ENCODE data around the gene HPSE2. TPM values are rescaled to one million over a fixed set of nuclear protein-coding genes. Genes with fewer than 3 reads are reported as not detected.
"Not testable (repeated sequence)": the region's sequence is repeated elsewhere in the genome, so short reads cannot be mapped to it uniquely, and the experiment has no call there.

Gene HPSE2
- total and polyA plus RNA-seq, 2 experiments from 2014 or later, result not detected

- no peaks in the 10 kb centered on the region for H3K9me2 ChIP-seq (ENCODE audit: insufficient read depth)
- no peak overlapping the region for H3K4me3 ChIP-seq
- no peak overlapping the region for H2AFZ ChIP-seq
- H3K27ac ChIP-seq, result no peak overlapping the region
- in situ Hi-C loops (cut with MboI), result no loop called here
- no peak for DNase-seq
- H4K20me1 ChIP-seq (ENCODE audit: insufficient read depth), result no peaks in the 10 kb centered on the region
- H3K4me2 ChIP-seq (ENCODE audit: unreplicated experiment), result no peak overlapping the region
- H3K9ac ChIP-seq, result no peak overlapping the region
- no peaks in the 10 kb centered on the region for H3K4me1 ChIP-seq (ENCODE audit: insufficient read depth)
- no peaks in the 10 kb centered on the region for H3F3A ChIP-seq (ENCODE audit: insufficient read depth)
- no peaks in the 10 kb centered on the region for H3K9me3 ChIP-seq (ENCODE audit: low read depth)
- 40 to 50% methylated on average over 3 of the region's 3 CpGs for WGBS, 2 experiments (ENCODE audit: low coverage in 1 of 2, low lambda C conversion rate in 2 of 2, missing lambda C conversion rate in 2 of 2)
- no peaks in the 10 kb centered on the region for H3K79me2 ChIP-seq (ENCODE audit: insufficient read depth)
- no peaks in the 10 kb centered on the region for H3K27me3 ChIP-seq (replicated peaks; ENCODE audit: insufficient read depth)
- H3K36me3 ChIP-seq (ENCODE audit: low read depth), result no peaks in the 10 kb centered on the region
- TF ChIP-seq EZH2phosphoT487 (IDR thresholded peaks at IDR 0.05; ENCODE audit: insufficient read depth, low read depth) (no peak), EZH2 (IDR thresholded peaks at IDR 0.05; ENCODE audit: insufficient read depth, poor library complexity, severe bottlenecking) (no peak)
Observed at GRCh38 chr10:98908868-98909267, 326.8 kb downstream of the HPSE2 start.

GRCh38 chr10:98908247-98908646 is 327.4 kb downstream of the HPSE2 start:
- H3K9me3 ChIP-seq (ENCODE audit: low read depth); H3K4me2 ChIP-seq (ENCODE audit: unreplicated experiment); H2AFZ ChIP-seq; H3K4me3 ChIP-seq; H3K4me1 ChIP-seq (ENCODE audit: insufficient read depth); H3K36me3 ChIP-seq (ENCODE audit: low read depth); H3K9me2 ChIP-seq (ENCODE audit: insufficient read depth); H3K79me2 ChIP-seq (ENCODE audit: insufficient read depth); H4K20me1 ChIP-seq (ENCODE audit: insufficient read depth); DNase-seq; H3K27me3 ChIP-seq (replicated peaks; ENCODE audit: insufficient read depth); H3K9ac ChIP-seq; in situ Hi-C loops (cut with MboI); H3K27ac ChIP-seq; H3F3A ChIP-seq (ENCODE audit: insufficient read depth): not testable (repeated sequence)
- 68 to 73% methylated on average over 4 to 8 of the region's 8 CpGs for WGBS, 2 experiments (ENCODE audit: low coverage in 1 of 2, low lambda C conversion rate in 2 of 2, missing lambda C conversion rate in 2 of 2)

DNA sequence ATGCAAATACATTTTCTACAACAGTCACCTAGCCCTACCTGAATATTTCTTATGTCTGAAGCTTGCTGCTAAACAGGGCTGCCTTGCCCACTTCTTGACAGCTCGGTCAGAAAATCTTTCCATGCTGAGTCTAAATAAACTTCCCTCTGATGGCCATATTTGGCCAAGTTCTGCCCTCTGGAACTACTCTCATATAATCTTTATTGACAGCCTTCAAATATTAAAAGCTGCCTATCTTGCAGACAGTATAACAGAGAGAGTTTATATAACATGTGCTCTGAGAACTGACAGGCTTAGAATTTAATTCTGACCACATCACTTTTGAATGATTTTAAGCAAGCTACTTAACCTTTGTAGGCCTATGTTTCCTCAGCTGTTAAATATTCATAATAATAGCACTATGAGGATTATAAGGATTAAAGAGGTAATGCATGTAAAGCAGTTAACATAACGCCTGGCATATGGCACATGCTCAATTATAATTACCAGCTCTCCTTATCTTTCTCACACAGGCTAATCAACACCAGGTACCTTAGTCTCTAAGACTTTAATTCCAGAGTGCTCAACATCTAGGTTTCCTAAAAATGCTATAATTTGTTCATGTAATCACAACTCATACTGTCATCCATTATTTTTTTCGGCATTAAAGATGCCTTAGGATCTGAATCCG is 334.1 kb downstream of the HPSE2 start:
- Histone ChIP-seq H3K79me2 (ENCODE audit: insufficient read depth) (no peaks in the 10 kb centered on the region), H3K27ac (no peak overlapping the region), H3F3A (ENCODE audit: insufficient read depth) (no peaks in the 10 kb centered on the region), H3K4me1 (ENCODE audit: insufficient read depth) (no peaks in the 10 kb centered on the region), H3K4me2 (ENCODE audit: unreplicated experiment) (no peak overlapping the region), H3K9me2 (ENCODE audit: insufficient read depth) (no peaks in the 10 kb centered on the region), H2AFZ (no peak overlapping the region), H3K4me3 (no peak overlapping the region), H3K9ac (no peak overlapping the region), H3K27me3 (replicated peaks; ENCODE audit: insufficient read depth) (no peaks in the 10 kb centered on the region), H4K20me1 (ENCODE audit: insufficient read depth) (no peaks in the 10 kb centered on the region), H3K36me3 (ENCODE audit: low read depth) (no peaks in the 10 kb centered on the region), H3K9me3 (ENCODE audit: low read depth) (no peaks in the 10 kb centered on the region)
- no peak for DNase-seq
- in situ Hi-C loops (cut with MboI), result no loop called here
- WGBS, 2 experiments (ENCODE audit: low coverage in 1 of 2, low lambda C conversion rate in 2 of 2, missing lambda C conversion rate in 2 of 2), result 56 to 65% methylated on average over 4 of the region's 4 CpGs
- TF ChIP-seq EZH2phosphoT487 (IDR thresholded peaks at IDR 0.05; ENCODE audit: insufficient read depth, low read depth) (no peak), EZH2 (IDR thresholded peaks at IDR 0.05; ENCODE audit: insufficient read depth, poor library complexity, severe bottlenecking) (no peak)

GRCh38 chr10:98899018-98899417 is 336.6 kb downstream of the HPSE2 start:
- no peaks in the 10 kb centered on the region for H3K9me2 ChIP-seq (ENCODE audit: insufficient read depth)
- 13 to 14% methylated on average over 3 of the region's 3 CpGs for WGBS, 2 experiments (ENCODE audit: low coverage in 1 of 2, low lambda C conversion rate in 2 of 2, missing lambda C conversion rate in 2 of 2)
- no peaks in the 10 kb centered on the region for H3K4me1 ChIP-seq (ENCODE audit: insufficient read depth)
- no peaks in the 10 kb centered on the region for H4K20me1 ChIP-seq (ENCODE audit: insufficient read depth)
- no peak overlapping the region for H3K4me3 ChIP-seq
- no peaks in the 10 kb centered on the region for H3K79me2 ChIP-seq (ENCODE audit: insufficient read depth)
- H3K36me3 ChIP-seq (ENCODE audit: low read depth), result no peaks in the 10 kb centered on the region
- DNase-seq, result no peak
- no peaks in the 10 kb centered on the region for H3K9me3 ChIP-seq (ENCODE audit: low read depth)
- H2AFZ ChIP-seq, result no peak overlapping the region
- H3K27me3 ChIP-seq (replicated peaks; ENCODE audit: insufficient read depth), result no peaks in the 10 kb centered on the region
- in situ Hi-C loops (cut with MboI), result no loop called here
- TF ChIP-seq EZH2 (IDR thresholded peaks at IDR 0.05; ENCODE audit: insufficient read depth, poor library complexity, severe bottlenecking) (no peak), EZH2phosphoT487 (IDR thresholded peaks at IDR 0.05; ENCODE audit: insufficient read depth, low read depth) (no peak)
- no peak overlapping the region for H3K4me2 ChIP-seq (ENCODE audit: unreplicated experiment)
- H3K9ac ChIP-seq, result no peak overlapping the region
- no peaks in the 10 kb centered on the region for H3F3A ChIP-seq (ENCODE audit: insufficient read depth)
- no peak overlapping the region for H3K27ac ChIP-seq

GRCh38 chr10:98892523-98892922 is 343.1 kb downstream of the HPSE2 start:
- Histone ChIP-seq H3K9ac (no peak overlapping the region), H3K4me2 (ENCODE audit: unreplicated experiment) (no peak overlapping the region), H3K27ac (no peak overlapping the region), H3K27me3 (replicated peaks; ENCODE audit: insufficient read depth) (no peaks in the 10 kb centered on the region), H3K36me3 (ENCODE audit: low read depth) (no peaks in the 10 kb centered on the region), H3K79me2 (ENCODE audit: insufficient read depth) (no peaks in the 10 kb centered on the region), H2AFZ (no peak overlapping the region), H3K9me3 (ENCODE audit: low read depth) (no peaks in the 10 kb centered on the region), H3K4me3 (no peak overlapping the region), H3K4me1 (ENCODE audit: insufficient read depth) (no peaks in the 10 kb centered on the region), H4K20me1 (ENCODE audit: insufficient read depth) (no peaks in the 10 kb centered on the region), H3K9me2 (ENCODE audit: insufficient read depth) (no peaks in the 10 kb centered on the region), H3F3A (ENCODE audit: insufficient read depth) (no peaks in the 10 kb centered on the region)
- no peak for DNase-seq
- WGBS, 2 experiments (ENCODE audit: low coverage in 1 of 2, low lambda C conversion rate in 2 of 2, missing lambda C conversion rate in 2 of 2), result 23 to 29% methylated on average over 1 of the region's 1 CpG
- in situ Hi-C loops (cut with MboI), result no loop called here
- TF ChIP-seq EZH2 (IDR thresholded peaks at IDR 0.05; ENCODE audit: insufficient read depth, poor library complexity, severe bottlenecking), result no peak
- no peak for TF ChIP-seq EZH2phosphoT487 (IDR thresholded peaks at IDR 0.05; ENCODE audit: insufficient read depth, low read depth)

All from GM23248 (cell line).